HepG2 (cell line): ENCODE data around the gene MSS51. TPM values are rescaled to one million over a fixed set of nuclear protein-coding genes. Genes with fewer than 3 reads are reported as not detected.

Experiments
- BCL6 ChIP-seq: IDR thresholded peaks from 2 replicates; pipeline ENCODE4 v1.6.1; 2016; ENCODE audit warnings: missing genetic modification reagents, missing compliant biosample characterization
- CENPT ChIP-seq: sonication (generic); formaldehyde crosslinking; IDR thresholded peaks from 2 replicates; pipeline ENCODE4 v1.8.0; 2022; ENCODE audit warnings: low read depth, mild to moderate bottlenecking, moderate library complexity, missing genetic modification reagents
- EED ChIP-seq: sonication (generic); formaldehyde crosslinking; IDR thresholded peaks from 2 replicates; pipeline ENCODE4 v1.5.0; 2020; ENCODE audit warnings: mild to moderate bottlenecking, missing genetic modification reagents
- FOXA3 ChIP-seq: IDR thresholded peaks from 2 replicates; pipeline ENCODE4 v1.6.1; 2016; ENCODE audit warnings: missing genetic modification reagents, missing compliant biosample characterization
- KDM5A ChIP-seq: fragments of 200-600 bp; sonication (generic); IDR thresholded peaks from 2 replicates; pipeline ENCODE4 v1.7.0; 2018; ENCODE audit warnings: antibody characterized with exemption, mild to moderate bottlenecking, low read length, borderline replicate concordance
- NAIF1 ChIP-seq: sonication (generic); formaldehyde crosslinking; IDR thresholded peaks from 2 replicates; pipeline ENCODE4 v1.5.0; 2020; ENCODE audit warnings: mild to moderate bottlenecking, missing genetic modification reagents, borderline replicate concordance
- SIN3A ChIP-seq: IDR thresholded peaks from 2 replicates; pipeline ENCODE4 v1.6.1; 2011; ENCODE audit warnings: low read depth, mild to moderate bottlenecking, control low read depth, low read length, borderline replicate concordance
- SP140L ChIP-seq: sonication (generic); formaldehyde crosslinking; IDR thresholded peaks from 2 replicates; pipeline ENCODE4 v1.4.0; 2020; ENCODE audit warnings: missing genetic modification reagents, borderline replicate concordance
- SP5 ChIP-seq: IDR thresholded peaks from 2 replicates; pipeline ENCODE4 v1.6.1; 2016; ENCODE audit warnings: low read depth, borderline replicate concordance
- TEAD3 ChIP-seq: optimal IDR thresholded peaks from 2 replicates; pipeline ENCODE3; 2016; ENCODE audit warnings: borderline replicate concordance
- TOE1 ChIP-seq: sonication (generic); formaldehyde crosslinking; IDR thresholded peaks from 2 replicates; pipeline ENCODE4 v1.4.0; 2020; ENCODE audit warnings: mild to moderate bottlenecking, missing genetic modification reagents
- ZC3H13 ChIP-seq: sonication (generic); formaldehyde crosslinking; IDR thresholded peaks from 2 replicates; pipeline ENCODE4 v1.8.1; 2023; ENCODE audit warnings: mild to moderate bottlenecking, missing genetic modification reagents, moderate library complexity
- ZMYM4 ChIP-seq: sonication (generic); formaldehyde crosslinking; IDR thresholded peaks from 2 replicates; pipeline ENCODE4 v1.8.1; 2023; ENCODE audit warnings: mild to moderate bottlenecking, missing genetic modification reagents
- ZNF329 ChIP-seq: sonication (generic); formaldehyde crosslinking; IDR thresholded peaks from 2 replicates; pipeline ENCODE4 v1.9.0; 2021; ENCODE audit warnings: low read depth, mild to moderate bottlenecking, missing genetic modification reagents
- ZNF546 ChIP-seq: sonication (generic); formaldehyde crosslinking; conservative IDR thresholded peaks from 2 replicates; pipeline ENCODE4 v1.8.1; 2023; ENCODE audit warnings: mild to moderate bottlenecking, missing genetic modification reagents
- ZNF572 ChIP-seq: sonication (generic); formaldehyde crosslinking; IDR thresholded peaks from 2 replicates; pipeline ENCODE4 v1.5.1; 2020; ENCODE audit warnings: mild to moderate bottlenecking, missing genetic modification reagents
- ZNF674 ChIP-seq: sonication (generic); formaldehyde crosslinking; IDR thresholded peaks from 2 replicates; pipeline ENCODE4 v1.5.0; 2020; ENCODE audit warnings: low read depth, mild to moderate bottlenecking, missing genetic modification reagents
- ZSCAN25 ChIP-seq: sonication (generic); formaldehyde crosslinking; IDR thresholded peaks from 2 replicates; pipeline ENCODE4 v1.8.0; 2022; ENCODE audit warnings: mild to moderate bottlenecking, missing genetic modification reagents
- ZSCAN31 ChIP-seq: sonication (generic); formaldehyde crosslinking; IDR thresholded peaks from 2 replicates; pipeline ENCODE4 v1.5.0; 2020; ENCODE audit warnings: low read depth, mild to moderate bottlenecking, missing genetic modification reagents
- polyA plus RNA-seq, 8 experiments: library from polyadenylated mRNA; depleted of rRNA in 3 of 8; stranded (reverse) in 7 of 8; unstranded in 1 of 8; fragments of >200 nt; fragmentation: Illumina TruSeq in 4 of 8; extraction: Trizol in 4 of 8; gene quantifications; 2 replicates each; pipeline versions ENCODE4 v1.2.1 to v1.2.3, GENCODE V29; 2011 to 2016; ENCODE audit warnings: low read depth in 4 of 8, missing spikeins in 1 of 8, mixed read lengths in 1 of 8; ENCODE audit not compliant: insufficient read depth in 1 of 8
- total RNA-seq, 5 experiments: library from RNA; depleted of rRNA; stranded (reverse); fragments of >200 nt; fragmentation: Illumina TruSeq; extraction: Trizol; gene quantifications; 2 replicates each; pipeline ENCODE4 v1.2.3, GENCODE V29; 2016; ENCODE audit warnings: low read depth in 1 of 5
- TF ChIP-seq, protein P1 (sequence below): sonication (generic); formaldehyde crosslinking; IDR thresholded peaks from 2 replicates; pipeline ENCODE4 v1.8.0; 2022; ENCODE audit warnings: mild to moderate bottlenecking, missing genetic modification reagents; ENCODE audit not compliant: insufficient replicate concordance
- TF ChIP-seq, protein P2 (sequence below): IDR thresholded peaks from 2 replicates; pipeline ENCODE4 v1.6.1; 2016; ENCODE audit warnings: missing compliant biosample characterization, missing genetic modification reagents, borderline replicate concordance
- TF ChIP-seq, protein P3 (sequence below): fragments of 450-650 bp; IDR thresholded peaks from 2 replicates; pipeline ENCODE4 v1.6.1; 2017; ENCODE audit warnings: mild to moderate bottlenecking
- TF ChIP-seq, protein P4 (sequence below): sonication (generic); formaldehyde crosslinking; IDR thresholded peaks from 2 replicates; pipeline ENCODE4 v1.8.1; 2022; ENCODE audit warnings: low read depth, mild to moderate bottlenecking, missing genetic modification reagents

MSS51 gene
- total and polyA plus RNA-seq, 2 of the 13 experiments (the other 11 are each of a cell fraction or from before 2014, with no cell fraction given): 0.91 to 2.4 TPM

DNA sequence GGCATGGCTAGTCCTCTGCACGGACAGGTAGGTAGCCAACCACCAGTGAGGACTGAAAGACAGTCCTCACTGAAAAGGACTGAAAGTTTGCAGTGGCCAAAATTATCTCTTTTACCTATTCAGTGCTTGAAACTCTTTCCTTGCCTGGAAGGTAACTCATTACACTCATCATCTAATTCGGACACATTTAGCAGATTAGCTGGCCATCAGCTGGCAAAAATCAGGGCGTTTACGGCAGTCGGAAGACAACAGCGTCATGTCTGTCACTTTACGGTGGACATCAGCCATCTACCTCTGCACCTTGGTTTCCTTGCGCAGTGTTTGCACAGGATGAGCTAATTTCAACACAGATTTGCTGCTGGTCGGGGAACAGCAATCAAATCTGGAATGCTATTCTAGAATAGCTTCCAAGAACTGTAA, 20.2 kb downstream of the MSS51 start (continued):
- TF ChIP-seq, protein P1, sequence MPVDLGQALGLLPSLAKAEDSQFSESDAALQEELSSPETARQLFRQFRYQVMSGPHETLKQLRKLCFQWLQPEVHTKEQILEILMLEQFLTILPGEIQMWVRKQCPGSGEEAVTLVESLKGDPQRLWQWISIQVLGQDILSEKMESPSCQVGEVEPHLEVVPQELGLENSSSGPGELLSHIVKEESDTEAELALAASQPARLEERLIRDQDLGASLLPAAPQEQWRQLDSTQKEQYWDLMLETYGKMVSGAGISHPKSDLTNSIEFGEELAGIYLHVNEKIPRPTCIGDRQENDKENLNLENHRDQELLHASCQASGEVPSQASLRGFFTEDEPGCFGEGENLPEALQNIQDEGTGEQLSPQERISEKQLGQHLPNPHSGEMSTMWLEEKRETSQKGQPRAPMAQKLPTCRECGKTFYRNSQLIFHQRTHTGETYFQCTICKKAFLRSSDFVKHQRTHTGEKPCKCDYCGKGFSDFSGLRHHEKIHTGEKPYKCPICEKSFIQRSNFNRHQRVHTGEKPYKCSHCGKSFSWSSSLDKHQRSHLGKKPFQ (CRISPR knock-in tag): no peak
- peak; percentile 68 for TF ChIP-seq BCL6 (CRISPR knock-in tag)
- TF ChIP-seq ZNF329 (CRISPR knock-in tag): no peak
- TF ChIP-seq, protein P2, sequence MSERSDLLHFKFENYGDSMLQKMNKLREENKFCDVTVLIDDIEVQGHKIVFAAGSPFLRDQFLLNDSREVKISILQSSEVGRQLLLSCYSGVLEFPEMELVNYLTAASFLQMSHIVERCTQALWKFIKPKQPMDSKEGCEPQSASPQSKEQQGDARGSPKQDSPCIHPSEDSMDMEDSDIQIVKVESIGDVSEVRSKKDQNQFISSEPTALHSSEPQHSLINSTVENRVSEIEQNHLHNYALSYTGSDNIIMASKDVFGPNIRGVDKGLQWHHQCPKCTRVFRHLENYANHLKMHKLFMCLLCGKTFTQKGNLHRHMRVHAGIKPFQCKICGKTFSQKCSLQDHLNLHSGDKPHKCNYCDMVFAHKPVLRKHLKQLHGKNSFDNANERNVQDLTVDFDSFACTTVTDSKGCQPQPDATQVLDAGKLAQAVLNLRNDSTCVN (CRISPR knock-in tag): peak; percentile 95
- TF ChIP-seq KDM5A: peak; percentile 66
- no peak for TF ChIP-seq ZNF546 (CRISPR knock-in tag)
- TF ChIP-seq ZMYM4 (CRISPR knock-in tag): no peak
- TF ChIP-seq EED (CRISPR knock-in tag): 0 out of 2 replicates have a peak, but pooled peaks have one; percentile 11
- TF ChIP-seq SIN3A: peak; percentile 15; the same call in 1 of the 2 replicates
- TF ChIP-seq ZSCAN31 (CRISPR knock-in tag): peak; percentile 47; the same call in 1 of the 2 replicates
- TF ChIP-seq SP5 (CRISPR knock-in tag): peak; percentile 3; the same call in 1 of the 2 replicates
- TF ChIP-seq TOE1 (CRISPR knock-in tag): no peak
- TF ChIP-seq, protein P3, sequence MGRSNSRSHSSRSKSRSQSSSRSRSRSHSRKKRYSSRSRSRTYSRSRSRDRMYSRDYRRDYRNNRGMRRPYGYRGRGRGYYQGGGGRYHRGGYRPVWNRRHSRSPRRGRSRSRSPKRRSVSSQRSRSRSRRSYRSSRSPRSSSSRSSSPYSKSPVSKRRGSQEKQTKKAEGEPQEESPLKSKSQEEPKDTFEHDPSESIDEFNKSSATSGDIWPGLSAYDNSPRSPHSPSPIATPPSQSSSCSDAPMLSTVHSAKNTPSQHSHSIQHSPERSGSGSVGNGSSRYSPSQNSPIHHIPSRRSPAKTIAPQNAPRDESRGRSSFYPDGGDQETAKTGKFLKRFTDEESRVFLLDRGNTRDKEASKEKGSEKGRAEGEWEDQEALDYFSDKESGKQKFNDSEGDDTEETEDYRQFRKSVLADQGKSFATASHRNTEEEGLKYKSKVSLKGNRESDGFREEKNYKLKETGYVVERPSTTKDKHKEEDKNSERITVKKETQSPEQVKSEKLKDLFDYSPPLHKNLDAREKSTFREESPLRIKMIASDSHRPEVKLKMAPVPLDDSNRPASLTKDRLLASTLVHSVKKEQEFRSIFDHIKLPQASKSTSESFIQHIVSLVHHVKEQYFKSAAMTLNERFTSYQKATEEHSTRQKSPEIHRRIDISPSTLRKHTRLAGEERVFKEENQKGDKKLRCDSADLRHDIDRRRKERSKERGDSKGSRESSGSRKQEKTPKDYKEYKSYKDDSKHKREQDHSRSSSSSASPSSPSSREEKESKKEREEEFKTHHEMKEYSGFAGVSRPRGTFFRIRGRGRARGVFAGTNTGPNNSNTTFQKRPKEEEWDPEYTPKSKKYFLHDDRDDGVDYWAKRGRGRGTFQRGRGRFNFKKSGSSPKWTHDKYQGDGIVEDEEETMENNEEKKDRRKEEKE: no peak
- TF ChIP-seq FOXA3 (CRISPR knock-in tag): 0 out of 2 replicates have a peak, but pooled peaks have one; percentile 7
- TF ChIP-seq ZNF572 (CRISPR knock-in tag): no peak
- TF ChIP-seq TEAD3 (CRISPR knock-in tag): peak; percentile 27
- TF ChIP-seq SP140L (CRISPR knock-in tag): no peak
- TF ChIP-seq NAIF1 (CRISPR knock-in tag): peak; percentile 76; the same call in 1 of the 2 replicates
- no peak for TF ChIP-seq ZSCAN25 (CRISPR knock-in tag)
- TF ChIP-seq CENPT (CRISPR knock-in tag): 0 out of 2 replicates have a peak, but pooled peaks have one; percentile 16
- TF ChIP-seq, protein P4, sequence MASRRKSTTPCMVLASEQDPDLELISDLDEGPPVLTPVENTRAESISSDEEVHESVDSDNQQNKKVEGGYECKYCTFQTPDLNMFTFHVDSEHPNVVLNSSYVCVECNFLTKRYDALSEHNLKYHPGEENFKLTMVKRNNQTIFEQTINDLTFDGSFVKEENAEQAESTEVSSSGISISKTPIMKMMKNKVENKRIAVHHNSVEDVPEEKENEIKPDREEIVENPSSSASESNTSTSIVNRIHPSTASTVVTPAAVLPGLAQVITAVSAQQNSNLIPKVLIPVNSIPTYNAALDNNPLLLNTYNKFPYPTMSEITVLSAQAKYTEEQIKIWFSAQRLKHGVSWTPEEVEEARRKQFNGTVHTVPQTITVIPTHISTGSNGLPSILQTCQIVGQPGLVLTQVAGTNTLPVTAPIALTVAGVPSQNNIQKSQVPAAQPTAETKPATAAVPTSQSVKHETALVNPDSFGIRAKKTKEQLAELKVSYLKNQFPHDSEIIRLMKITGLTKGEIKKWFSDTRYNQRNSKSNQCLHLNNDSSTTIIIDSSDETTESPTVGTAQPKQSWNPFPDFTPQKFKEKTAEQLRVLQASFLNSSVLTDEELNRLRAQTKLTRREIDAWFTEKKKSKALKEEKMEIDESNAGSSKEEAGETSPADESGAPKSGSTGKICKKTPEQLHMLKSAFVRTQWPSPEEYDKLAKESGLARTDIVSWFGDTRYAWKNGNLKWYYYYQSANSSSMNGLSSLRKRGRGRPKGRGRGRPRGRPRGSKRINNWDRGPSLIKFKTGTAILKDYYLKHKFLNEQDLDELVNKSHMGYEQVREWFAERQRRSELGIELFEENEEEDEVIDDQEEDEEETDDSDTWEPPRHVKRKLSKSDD (CRISPR knock-in tag): peak; percentile 42; the same call in 1 of the 2 replicates
- 0 out of 2 replicates have a peak, but pooled peaks have one; percentile 25 for TF ChIP-seq ZNF674 (CRISPR knock-in tag)
- TF ChIP-seq ZC3H13 (CRISPR knock-in tag): 0 out of 2 replicates have a peak, but pooled peaks have one; percentile 57
